ENCODE results near the gene PTDSS2.

The PTDSS2 gene

GRCh38 chr11:452916-453527, 2.9 kb downstream of the PTDSS2 start:
- no peaks in the 10 kb centered on the region for H3K9me3 Mint-ChIP-seq
- H3K27ac Mint-ChIP-seq (ENCODE audit: low read depth), result peak overlapping the region; percentile 57
- no peak overlapping the region for H3K4me3 Mint-ChIP-seq
- DNase-seq (ENCODE audit: low spot score in 2 of 2), result no peak
- peaks cover 24% of the 10 kb centered on the region for H3K36me3 Mint-ChIP-seq (ENCODE audit: insufficient read depth)
- no peaks in the 10 kb centered on the region for H3K27me3 Mint-ChIP-seq
- peaks cover 50% of the 10 kb centered on the region for H3K4me1 Mint-ChIP-seq
- no peak for ATAC-seq (replicated peaks; ENCODE audit: extremely low read depth, poor library complexity, severe bottlenecking)

GRCh38 chr11:453564-453963, 3.5 kb downstream of the PTDSS2 start:
- H3K9me3 Mint-ChIP-seq, result no peaks in the 10 kb centered on the region
- no peak for ATAC-seq (replicated peaks; ENCODE audit: extremely low read depth, poor library complexity, severe bottlenecking)
- H3K27ac Mint-ChIP-seq (ENCODE audit: low read depth), result no peak overlapping the region
- H3K36me3 Mint-ChIP-seq (ENCODE audit: insufficient read depth), result peaks cover 24% of the 10 kb centered on the region
- H3K4me3 Mint-ChIP-seq, result no peak overlapping the region
- DNase-seq (ENCODE audit: low spot score in 2 of 2), result no peak
- H3K27me3 Mint-ChIP-seq, result no peaks in the 10 kb centered on the region
- H3K4me1 Mint-ChIP-seq, result peaks cover 45% of the 10 kb centered on the region

GRCh38 chr11:454043-454442, 4.0 kb downstream of the PTDSS2 start:
- DNase-seq (ENCODE audit: low spot score in 2 of 2) (no peak), ATAC-seq (replicated peaks; ENCODE audit: extremely low read depth, poor library complexity, severe bottlenecking) (no peak)
- peaks cover 19% of the 10 kb centered on the region for H3K36me3 Mint-ChIP-seq (ENCODE audit: insufficient read depth)
- H3K4me1 Mint-ChIP-seq, result peaks cover 40% of the 10 kb centered on the region
- H3K9me3 Mint-ChIP-seq, result no peaks in the 10 kb centered on the region
- H3K27ac Mint-ChIP-seq (ENCODE audit: low read depth), result no peak overlapping the region
- no peaks in the 10 kb centered on the region for H3K27me3 Mint-ChIP-seq
- H3K4me3 Mint-ChIP-seq, result no peak overlapping the region

GRCh38 chr11:454801-455565, 4.9 kb downstream of the PTDSS2 start:
- Mint-ChIP-seq H3K4me1 (peaks cover 40% of the 10 kb centered on the region), H3K27ac (ENCODE audit: low read depth) (peak overlapping the region; percentile 46), H3K27me3 (no peaks in the 10 kb centered on the region), H3K9me3 (no peaks in the 10 kb centered on the region), H3K36me3 (ENCODE audit: insufficient read depth) (peaks cover 15% of the 10 kb centered on the region), H3K4me3 (no peak overlapping the region)
- no peak for ATAC-seq (replicated peaks; ENCODE audit: extremely low read depth, poor library complexity, severe bottlenecking)
- DNase-seq (ENCODE audit: low spot score in 2 of 2), result no peak

GRCh38 chr11:455566-456147, 5.6 kb downstream of the PTDSS2 start:
- ATAC-seq (replicated peaks; ENCODE audit: extremely low read depth, poor library complexity, severe bottlenecking), result no peak
- H3K36me3 Mint-ChIP-seq (ENCODE audit: insufficient read depth), result peaks cover 14% of the 10 kb centered on the region
- peak overlapping the region; percentile 90 for H3K27ac Mint-ChIP-seq (ENCODE audit: low read depth)

GRCh38 chr11:456533-456932, 6.5 kb downstream of the PTDSS2 start:
- peak overlapping the region; percentile 53 for H3K4me3 Mint-ChIP-seq
- no peak for DNase-seq (ENCODE audit: low spot score in 2 of 2)

More at GRCh38 chr11:455566-456147, 5.6 kb downstream of the PTDSS2 start:
- no peaks in the 10 kb centered on the region for H3K27me3 Mint-ChIP-seq
- peaks cover 39% of the 10 kb centered on the region for H3K4me1 Mint-ChIP-seq
- H3K9me3 Mint-ChIP-seq, result no peaks in the 10 kb centered on the region
- no peak overlapping the region for H3K4me3 Mint-ChIP-seq
- DNase-seq (ENCODE audit: low spot score in 2 of 2), result no peak

GRCh38 chr11:457111-457760, 7.2 kb downstream of the PTDSS2 start:
- ATAC-seq (replicated peaks; ENCODE audit: extremely low read depth, poor library complexity, severe bottlenecking) (no peak), DNase-seq (ENCODE audit: low spot score in 2 of 2) (no peak)
- peak overlapping the region; percentile 90 for H3K27ac Mint-ChIP-seq (ENCODE audit: low read depth)
- no peaks in the 10 kb centered on the region for H3K9me3 Mint-ChIP-seq
- peak overlapping the region; percentile 53 for H3K4me3 Mint-ChIP-seq
- no peaks in the 10 kb centered on the region for H3K27me3 Mint-ChIP-seq
- H3K4me1 Mint-ChIP-seq, result peaks cover 29% of the 10 kb centered on the region
- H3K36me3 Mint-ChIP-seq (ENCODE audit: insufficient read depth), result peaks cover 11% of the 10 kb centered on the region

More at GRCh38 chr11:456533-456932, 6.5 kb downstream of the PTDSS2 start:
- peaks cover 12% of the 10 kb centered on the region for H3K36me3 Mint-ChIP-seq (ENCODE audit: insufficient read depth)
- H3K27ac Mint-ChIP-seq (ENCODE audit: low read depth), result peak overlapping the region; percentile 90
- no peaks in the 10 kb centered on the region for H3K27me3 Mint-ChIP-seq
- peak; percentile 94 for ATAC-seq (replicated peaks; ENCODE audit: extremely low read depth, poor library complexity, severe bottlenecking)
- H3K4me1 Mint-ChIP-seq, result peaks cover 31% of the 10 kb centered on the region
- H3K9me3 Mint-ChIP-seq, result no peaks in the 10 kb centered on the region

- Mint-ChIP-seq H3K27me3 (no peaks in the 10 kb centered on the region), H3K36me3 (ENCODE audit: insufficient read depth) (peaks cover 11% of the 10 kb centered on the region), H3K4me1 (peaks cover 23% of the 10 kb centered on the region), H3K4me3 (no peak overlapping the region), H3K9me3 (no peaks in the 10 kb centered on the region), H3K27ac (ENCODE audit: low read depth) (no peak overlapping the region)
- DNase-seq (ENCODE audit: low spot score in 2 of 2), result no peak
- no peak for ATAC-seq (replicated peaks; ENCODE audit: extremely low read depth, poor library complexity, severe bottlenecking)
Measured at GRCh38 chr11:459511-460220, 9.6 kb downstream of the PTDSS2 start.

- Mint-ChIP-seq H3K4me3 (no peak overlapping the region), H3K4me1 (peaks cover 20% of the 10 kb centered on the region), H3K9me3 (no peaks in the 10 kb centered on the region), H3K36me3 (ENCODE audit: insufficient read depth) (peaks cover 9% of the 10 kb centered on the region), H3K27me3 (no peaks in the 10 kb centered on the region), H3K27ac (ENCODE audit: low read depth) (no peak overlapping the region)
- ATAC-seq (replicated peaks; ENCODE audit: extremely low read depth, poor library complexity, severe bottlenecking), result no peak
- no peak for DNase-seq (ENCODE audit: low spot score in 2 of 2)
Measured at GRCh38 chr11:460331-461199, 10.5 kb downstream of the PTDSS2 start.

GRCh38 chr11:461626-462025, 11.5 kb downstream of the PTDSS2 start:
- peaks cover 9% of the 10 kb centered on the region for H3K4me1 Mint-ChIP-seq
- no peaks in the 10 kb centered on the region for H3K27me3 Mint-ChIP-seq
- no peak overlapping the region for H3K27ac Mint-ChIP-seq (ENCODE audit: low read depth)
- peaks cover 10% of the 10 kb centered on the region for H3K36me3 Mint-ChIP-seq (ENCODE audit: insufficient read depth)
- H3K4me3 Mint-ChIP-seq, result no peak overlapping the region
- H3K9me3 Mint-ChIP-seq, result no peaks in the 10 kb centered on the region
- DNase-seq (ENCODE audit: low spot score in 2 of 2), result no peak
- ATAC-seq (replicated peaks; ENCODE audit: extremely low read depth, poor library complexity, severe bottlenecking), result no peak

- Mint-ChIP-seq H3K4me1 (peaks cover 3% of the 10 kb centered on the region), H3K9me3 (no peaks in the 10 kb centered on the region)
- ATAC-seq (replicated peaks; ENCODE audit: extremely low read depth, poor library complexity, severe bottlenecking), result no peak
Measured at GRCh38 chr11:462107-462890, 12.2 kb downstream of the PTDSS2 start.

More at GRCh38 chr11:462107-462890, 12.2 kb downstream of the PTDSS2 start:
- Mint-ChIP-seq H3K27ac (ENCODE audit: low read depth) (no peak overlapping the region), H3K36me3 (ENCODE audit: insufficient read depth) (peaks cover 9% of the 10 kb centered on the region), H3K4me3 (no peak overlapping the region), H3K27me3 (no peaks in the 10 kb centered on the region)
- no peak for DNase-seq (ENCODE audit: low spot score in 2 of 2)

Data from central memory CD8-positive, alpha-beta T cell (primary cell).